ENCODE measurements around the gene TAF4B. TPM values are rescaled to one million over a fixed set of nuclear protein-coding genes. Genes with fewer than 3 reads are reported as not detected.
"Not testable (repeated sequence)": the region's sequence is repeated elsewhere in the genome, so short reads cannot be mapped to it uniquely, and the experiment has no call there.

The TAF4B gene
- total and polyA plus RNA-seq, 3 donors from 2014 or later = 11.6 to 57.5 (median 55.9) TPM

DNA sequence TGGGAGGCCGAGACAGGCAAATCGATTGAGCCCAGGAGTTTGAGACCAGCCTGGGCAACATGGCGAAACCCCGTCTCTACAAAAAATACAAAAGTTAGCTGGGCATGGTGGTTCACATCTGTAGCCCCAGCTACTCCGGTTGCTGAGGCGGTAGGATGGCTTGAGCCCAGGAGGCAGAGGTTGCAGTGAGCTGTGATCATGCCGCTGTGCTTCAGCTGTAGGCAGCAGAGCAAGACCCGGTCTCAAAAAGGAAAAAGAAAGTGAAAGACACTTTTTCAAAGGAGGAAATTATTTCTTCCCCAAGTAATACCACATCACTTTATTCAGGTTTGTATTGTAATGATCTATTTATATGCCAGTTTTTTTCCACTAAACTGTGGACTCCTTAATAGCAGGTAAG lies 35.7 kb upstream of the TAF4B start:
- Histone ChIP-seq H3K4me1 (no peaks in the 10 kb centered on the region), H3K27me3 (no peaks in the 10 kb centered on the region), H3K9me3 (no peaks in the 10 kb centered on the region), H3K4me3 (no peak overlapping the region), H3K27ac (no peak overlapping the region), H3K36me3 (ENCODE audit: low read depth, missing control alignments) (no peaks in the 10 kb centered on the region)
- no peak for DNase-seq
- intact Hi-C loops (cut with DNase I; ENCODE audit: low total_unique reads) = no loop called here
- WGBS, 2 donors = 90 to 93% methylated on average over 8 of the region's 8 CpGs
- TF ChIP-seq, protein P1, sequence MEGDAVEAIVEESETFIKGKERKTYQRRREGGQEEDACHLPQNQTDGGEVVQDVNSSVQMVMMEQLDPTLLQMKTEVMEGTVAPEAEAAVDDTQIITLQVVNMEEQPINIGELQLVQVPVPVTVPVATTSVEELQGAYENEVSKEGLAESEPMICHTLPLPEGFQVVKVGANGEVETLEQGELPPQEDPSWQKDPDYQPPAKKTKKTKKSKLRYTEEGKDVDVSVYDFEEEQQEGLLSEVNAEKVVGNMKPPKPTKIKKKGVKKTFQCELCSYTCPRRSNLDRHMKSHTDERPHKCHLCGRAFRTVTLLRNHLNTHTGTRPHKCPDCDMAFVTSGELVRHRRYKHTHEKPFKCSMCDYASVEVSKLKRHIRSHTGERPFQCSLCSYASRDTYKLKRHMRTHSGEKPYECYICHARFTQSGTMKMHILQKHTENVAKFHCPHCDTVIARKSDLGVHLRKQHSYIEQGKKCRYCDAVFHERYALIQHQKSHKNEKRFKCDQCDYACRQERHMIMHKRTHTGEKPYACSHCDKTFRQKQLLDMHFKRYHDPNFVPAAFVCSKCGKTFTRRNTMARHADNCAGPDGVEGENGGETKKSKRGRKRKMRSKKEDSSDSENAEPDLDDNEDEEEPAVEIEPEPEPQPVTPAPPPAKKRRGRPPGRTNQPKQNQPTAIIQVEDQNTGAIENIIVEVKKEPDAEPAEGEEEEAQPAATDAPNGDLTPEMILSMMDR (IDR thresholded peaks at IDR 0.05) = no peak
- TF ChIP-seq POLR2A (IDR thresholded peaks at IDR 0.05) = no peak

DNA sequence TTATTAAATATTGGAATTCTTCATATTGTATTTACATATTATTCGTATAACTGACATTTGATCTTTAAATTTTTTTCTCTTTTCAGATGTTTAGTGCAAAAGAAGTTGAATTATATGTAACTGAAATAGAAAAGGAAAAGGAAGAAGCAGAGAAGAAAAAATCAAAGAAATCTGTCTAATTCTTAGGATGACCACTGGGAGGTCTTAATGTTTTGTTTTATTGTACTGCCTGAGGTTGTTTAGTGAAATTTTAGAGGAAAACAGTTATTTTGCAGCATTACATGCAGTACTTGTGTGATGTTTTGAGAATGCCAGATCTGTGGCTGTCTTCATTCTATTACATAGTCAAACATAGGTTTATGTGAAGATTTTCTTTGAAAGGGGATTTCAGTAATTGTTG lies 34.0 kb upstream of the TAF4B start:
- no peaks in the 10 kb centered on the region for H3K4me1 ChIP-seq
- intact Hi-C loops (cut with DNase I; ENCODE audit: low total_unique reads) = no loop called here
- no peak for DNase-seq
- no peak overlapping the region for H3K27ac ChIP-seq
- H3K9me3 ChIP-seq = no peaks in the 10 kb centered on the region
- no peaks in the 10 kb centered on the region for H3K27me3 ChIP-seq
- 88 to 92% methylated on average over 1 of the region's 1 CpG for WGBS, 2 donors
- TF ChIP-seq POLR2A (IDR thresholded peaks at IDR 0.05) = no peak
- TF ChIP-seq, protein P1 (IDR thresholded peaks at IDR 0.05) = no peak
- H3K4me3 ChIP-seq = no peak overlapping the region
- H3K36me3 ChIP-seq (ENCODE audit: low read depth, missing control alignments) = no peaks in the 10 kb centered on the region

DNA sequence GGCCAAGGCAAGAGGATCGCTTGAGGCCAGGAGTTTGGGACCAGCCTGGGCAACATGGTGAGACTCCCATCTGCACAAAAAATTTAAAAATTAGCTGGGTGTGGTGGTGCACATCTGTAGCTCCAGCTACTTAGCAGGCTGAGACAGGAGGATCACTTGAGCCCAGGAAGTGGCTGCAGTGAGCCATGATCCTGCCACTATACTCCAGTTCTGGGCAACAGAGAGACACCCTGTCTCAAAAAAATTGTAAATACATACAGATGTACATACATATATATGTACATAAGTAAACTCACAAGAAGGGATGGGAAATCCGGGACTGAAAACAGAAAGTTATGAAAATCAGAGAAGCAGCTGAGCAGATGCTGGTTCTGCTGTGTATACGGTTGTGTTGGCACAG lies 29.6 kb upstream of the TAF4B start:
- no peak for DNase-seq
- no peaks in the 10 kb centered on the region for H3K4me1 ChIP-seq
- no peaks in the 10 kb centered on the region for H3K9me3 ChIP-seq
- intact Hi-C loops (cut with DNase I; ENCODE audit: low total_unique reads) = no loop called here
- no peak overlapping the region for H3K4me3 ChIP-seq
- TF ChIP-seq, protein P1 (IDR thresholded peaks at IDR 0.05) = no peak
- no peak for TF ChIP-seq POLR2A (IDR thresholded peaks at IDR 0.05)
- 91 to 93% methylated on average over 3 of the region's 3 CpGs for WGBS, 2 donors
- H3K27me3 ChIP-seq = no peaks in the 10 kb centered on the region
- H3K36me3 ChIP-seq (ENCODE audit: low read depth, missing control alignments) = no peaks in the 10 kb centered on the region
- no peak overlapping the region for H3K27ac ChIP-seq

DNA sequence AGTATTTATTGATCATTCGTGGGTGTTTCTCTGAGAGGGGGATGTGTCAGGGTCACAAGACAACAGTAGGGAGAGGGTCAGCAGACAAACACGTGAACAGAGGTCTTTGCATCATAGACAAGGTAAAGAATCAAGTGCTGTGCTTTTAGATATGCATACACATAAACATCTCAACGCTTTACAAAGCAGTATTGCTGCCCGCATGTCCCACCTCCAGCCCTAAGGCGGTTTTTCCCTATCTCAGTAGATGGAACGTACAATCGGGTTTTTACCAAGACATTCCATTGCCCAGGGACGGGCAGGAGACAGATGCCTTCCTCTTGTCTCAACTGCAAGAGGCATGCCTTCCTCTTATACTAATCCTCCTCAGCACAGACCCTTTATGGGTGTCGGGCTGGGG lies 24.2 kb upstream of the TAF4B start:
- intact Hi-C loops (cut with DNase I; ENCODE audit: low total_unique reads); H3K36me3 ChIP-seq (ENCODE audit: low read depth, missing control alignments): not testable (repeated sequence)
- 91 to 92% methylated on average over 8 to 9 of the region's 9 CpGs for WGBS, 2 donors

DNA sequence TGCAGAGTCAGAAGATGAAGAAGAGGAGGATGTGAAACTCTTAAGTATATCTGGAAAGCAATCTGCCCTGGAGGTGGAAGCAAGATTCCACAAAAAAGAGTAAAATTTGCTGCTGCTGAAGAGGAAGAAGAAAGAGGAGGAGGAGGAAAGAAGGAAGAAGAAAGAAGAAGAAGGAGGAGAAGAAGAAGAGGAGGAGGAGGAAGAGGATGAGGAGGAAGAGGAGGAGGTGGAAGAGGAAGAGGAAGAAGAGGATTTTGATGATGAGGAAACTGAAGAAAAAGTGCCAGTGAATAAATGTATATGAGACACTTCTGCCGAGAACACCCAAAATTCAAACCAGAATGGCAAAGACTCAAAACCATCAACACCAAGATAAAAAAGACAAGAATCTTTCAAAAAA lies 20.9 kb upstream of the TAF4B start:
- Histone ChIP-seq H3K4me3 (no peak overlapping the region), H3K9me3 (no peaks in the 10 kb centered on the region), H3K36me3 (ENCODE audit: low read depth, missing control alignments) (no peaks in the 10 kb centered on the region), H3K27me3 (no peaks in the 10 kb centered on the region), H3K27ac (no peak overlapping the region), H3K4me1 (no peaks in the 10 kb centered on the region)
- no peak for DNase-seq
- TF ChIP-seq POLR2A (IDR thresholded peaks at IDR 0.05) = no peak
- TF ChIP-seq, protein P1 (IDR thresholded peaks at IDR 0.05) = no peak
- WGBS, 2 donors = 92 to 100% methylated on average over 1 of the region's 1 CpG
- intact Hi-C loops (cut with DNase I; ENCODE audit: low total_unique reads) = no loop called here

More for the DNA sequence above, 24.2 kb upstream of the TAF4B start:
- not testable (repeated sequence) for DNase-seq, H3K4me1 ChIP-seq, H3K27me3 ChIP-seq, H3K4me3 ChIP-seq, H3K27ac ChIP-seq, H3K9me3 ChIP-seq

Measured in testis (tissue), 3 donors.